Ascending aorta (tissue), 2 donors: Measurements from ENCODE around the gene UMOD. TPM values are rescaled to one million over a fixed set of nuclear protein-coding genes. Genes with fewer than 3 reads are reported as not detected.

ENCODE experiments used
- DNase-seq, 2 donors: peaks; one replicate each; pipeline ENCODE4 v3.0.0-alpha.2; 2019; ENCODE audit warnings: low spot score in 2 of 2
- H3K27ac ChIP-seq, 2 donors: fragments of 200-600 bp; sonication (generic); one replicate each; pipeline ENCODE4 v1.5.1; 2016 to 2017; ENCODE audit warnings: mild to moderate bottlenecking in 1 of 2
- H3K27me3 ChIP-seq: fragments of 200-600 bp; sonication (generic); one replicate; pipeline ENCODE4 v1.5.1; 2017
- H3K36me3 ChIP-seq, 2 donors: fragments of 200-600 bp; sonication (generic); one replicate each; pipeline ENCODE4 v1.5.1; 2016
- H3K4me1 ChIP-seq, 2 donors: fragments of 200-600 bp; sonication (generic); one replicate each; pipeline ENCODE4 v1.5.1; 2016 to 2017; ENCODE audit warnings: mild to moderate bottlenecking in 1 of 2
- H3K4me3 ChIP-seq, 2 donors: fragments of 200-600 bp; sonication (generic); one replicate each; pipeline ENCODE4 v1.5.1; 2016 to 2017; ENCODE audit warnings: mild to moderate bottlenecking in 1 of 2
- H3K9me3 ChIP-seq, 2 donors: fragments of 200-600 bp; sonication (generic); one replicate each; pipeline ENCODE4 v1.5.1; 2016
- intact Hi-C: fragments of 100-400 bp; cut with DNase I; formaldehyde crosslinking; loops from one replicate; pipeline ENCODE4 v1.15.1; 2023
- total RNA-seq: library from RNA; depleted of rRNA; stranded (reverse); fragments of >200 nt; gene quantifications from one replicate; pipeline ENCODE4 v1.1.0, GENCODE V29; 2016
- TF ChIP-seq, protein P1 (sequence below), 3 experiments: fragments of 200-600 bp in 2 of 3; fragments of 450-650 bp in 1 of 3; sonication (generic) in 2 of 3; IDR thresholded peaks; one replicate each; pipeline ENCODE4 v1.5.1; 2016 to 2019; ENCODE audit warnings: antibody characterized with exemption in 3 of 3, mild to moderate bottlenecking in 1 of 3, moderate library complexity in 1 of 3

UMOD gene
- total RNA-seq, 1 donor from 2014 or later, result not detected

DNA sequence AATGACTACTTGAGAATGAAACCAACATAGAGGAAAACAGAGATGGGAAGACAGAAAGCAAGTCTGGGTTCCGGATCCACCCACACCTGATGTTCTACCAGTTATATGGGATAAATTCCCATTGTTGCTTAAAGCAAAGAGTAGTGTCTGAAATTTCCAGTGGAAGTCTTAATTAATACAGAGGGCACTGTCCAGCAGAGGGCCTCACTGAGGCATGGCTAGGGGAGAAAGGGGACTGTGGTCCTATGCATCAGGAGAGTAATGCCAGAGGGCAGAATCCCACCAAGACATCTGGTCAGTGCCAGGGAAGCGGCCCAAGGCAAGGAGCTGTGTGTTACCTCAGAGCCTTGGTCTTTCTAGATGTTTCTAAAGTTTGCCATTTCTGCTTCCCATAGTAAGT lies 7.5 kb upstream of the UMOD start:
- no peaks in the 10 kb centered on the region for H3K9me3 ChIP-seq

DNA sequence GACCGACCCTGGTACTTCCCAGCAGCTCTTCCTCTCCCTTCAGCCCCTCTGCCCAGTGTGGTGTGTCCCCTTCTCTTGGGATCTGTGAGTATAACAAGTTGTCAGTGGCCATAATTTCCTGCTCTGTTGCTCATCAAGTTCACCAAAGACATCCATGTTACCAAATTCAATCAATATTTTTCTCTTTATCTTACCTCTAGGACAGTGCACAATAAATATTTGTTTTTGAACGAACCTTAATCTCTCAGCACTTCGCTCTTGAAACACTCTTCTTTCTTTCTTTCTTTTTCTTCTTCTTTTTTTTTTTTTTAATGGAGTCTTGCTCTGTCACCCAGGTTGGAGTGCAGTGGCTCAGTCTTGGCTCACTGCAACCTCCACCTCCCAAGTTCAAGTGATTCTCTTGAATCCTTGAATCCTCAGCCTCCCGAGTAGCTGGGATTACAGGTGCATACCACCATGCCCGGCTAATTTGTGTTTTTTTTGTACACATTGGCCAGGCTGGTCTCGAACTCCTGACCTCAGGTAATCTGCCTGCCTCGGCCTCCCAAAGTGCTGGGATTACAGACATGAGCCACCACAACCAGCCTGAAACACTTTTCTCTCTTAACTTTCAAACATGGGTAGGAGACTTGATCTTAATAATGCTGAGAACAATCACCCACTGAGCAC lies 2.7 kb upstream of the UMOD start:
- Histone ChIP-seq H3K27me3 (no peaks in the 10 kb centered on the region), H3K4me1 (no peaks in the 10 kb centered on the region), H3K4me3 (no peak overlapping the region), H3K36me3 (no peaks in the 10 kb centered on the region), H3K27ac (no peak overlapping the region), H3K9me3 (no peaks in the 10 kb centered on the region)
- no peak for DNase-seq
- TF ChIP-seq, protein P1, sequence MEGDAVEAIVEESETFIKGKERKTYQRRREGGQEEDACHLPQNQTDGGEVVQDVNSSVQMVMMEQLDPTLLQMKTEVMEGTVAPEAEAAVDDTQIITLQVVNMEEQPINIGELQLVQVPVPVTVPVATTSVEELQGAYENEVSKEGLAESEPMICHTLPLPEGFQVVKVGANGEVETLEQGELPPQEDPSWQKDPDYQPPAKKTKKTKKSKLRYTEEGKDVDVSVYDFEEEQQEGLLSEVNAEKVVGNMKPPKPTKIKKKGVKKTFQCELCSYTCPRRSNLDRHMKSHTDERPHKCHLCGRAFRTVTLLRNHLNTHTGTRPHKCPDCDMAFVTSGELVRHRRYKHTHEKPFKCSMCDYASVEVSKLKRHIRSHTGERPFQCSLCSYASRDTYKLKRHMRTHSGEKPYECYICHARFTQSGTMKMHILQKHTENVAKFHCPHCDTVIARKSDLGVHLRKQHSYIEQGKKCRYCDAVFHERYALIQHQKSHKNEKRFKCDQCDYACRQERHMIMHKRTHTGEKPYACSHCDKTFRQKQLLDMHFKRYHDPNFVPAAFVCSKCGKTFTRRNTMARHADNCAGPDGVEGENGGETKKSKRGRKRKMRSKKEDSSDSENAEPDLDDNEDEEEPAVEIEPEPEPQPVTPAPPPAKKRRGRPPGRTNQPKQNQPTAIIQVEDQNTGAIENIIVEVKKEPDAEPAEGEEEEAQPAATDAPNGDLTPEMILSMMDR (IDR thresholded peaks at IDR 0.05), result no peak
- intact Hi-C loops, result no loop called here

More for the DNA sequence above, 7.5 kb upstream of the UMOD start:
- Histone ChIP-seq H3K4me3 (no peak overlapping the region), H3K36me3 (no peaks in the 10 kb centered on the region), H3K27ac (no peak overlapping the region), H3K27me3 (no peaks in the 10 kb centered on the region), H3K4me1 (no peaks in the 10 kb centered on the region)
- DNase-seq, result no peak
- intact Hi-C loops, result no loop called here
- TF ChIP-seq, protein P1 (IDR thresholded peaks at IDR 0.05), result peak in 1 of 3 experiments; percentile 10

DNA sequence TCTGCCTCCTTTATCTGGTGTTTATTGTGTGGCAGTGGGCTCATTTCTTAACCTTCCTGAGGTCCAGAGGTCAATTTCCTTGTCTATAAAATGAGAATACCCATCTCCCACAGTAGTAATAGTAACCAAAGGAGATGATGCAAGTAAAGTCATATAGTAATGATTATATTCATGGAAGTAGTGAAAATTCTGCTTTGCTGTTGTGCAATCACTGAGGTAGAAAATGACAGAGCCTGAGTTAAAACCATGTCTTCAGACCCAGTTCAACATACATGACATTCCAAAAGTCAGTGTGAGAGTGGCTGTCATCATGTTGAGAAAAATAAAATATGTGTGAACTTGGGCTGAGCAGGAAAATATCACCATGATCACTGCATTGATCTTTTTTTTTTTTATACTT lies 864 bp upstream of the UMOD start:
- intact Hi-C loops, result no loop called here
- no peak overlapping the region for H3K4me3 ChIP-seq
- TF ChIP-seq, protein P1 (IDR thresholded peaks at IDR 0.05), result peak in 1 of 3 experiments; percentile 4
- no peak for DNase-seq
- no peaks in the 10 kb centered on the region for H3K4me1 ChIP-seq
- H3K36me3 ChIP-seq, result no peaks in the 10 kb centered on the region
- H3K27me3 ChIP-seq, result no peaks in the 10 kb centered on the region
- no peak overlapping the region for H3K27ac ChIP-seq
- no peaks in the 10 kb centered on the region for H3K9me3 ChIP-seq

DNA sequence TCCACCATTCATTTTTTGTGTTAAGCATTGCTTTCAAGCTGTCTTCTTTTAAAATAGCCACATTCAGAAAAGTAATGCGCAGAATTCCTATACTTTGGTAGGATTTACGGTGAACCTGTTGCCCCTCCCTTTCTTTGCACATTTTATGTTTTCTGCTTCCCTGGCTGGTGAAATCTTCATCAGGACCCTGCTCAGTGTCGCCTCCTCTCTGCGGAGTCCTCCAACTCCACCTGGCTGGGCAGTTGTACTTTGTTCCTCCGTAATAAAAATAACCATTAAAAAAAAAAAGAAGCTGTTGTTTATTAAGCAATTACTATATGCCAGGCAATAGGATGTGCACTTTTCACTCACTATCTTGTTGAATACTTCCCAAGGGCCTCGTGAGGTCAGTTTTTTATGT lies 2.9 kb downstream of the UMOD start:
- no peaks in the 10 kb centered on the region for H3K27me3 ChIP-seq
- TF ChIP-seq, protein P1 (IDR thresholded peaks at IDR 0.05), result no peak
- H3K4me1 ChIP-seq, result no peaks in the 10 kb centered on the region
- no peaks in the 10 kb centered on the region for H3K36me3 ChIP-seq
- H3K9me3 ChIP-seq, result no peaks in the 10 kb centered on the region
- intact Hi-C loops, result no loop called here
- no peak overlapping the region for H3K4me3 ChIP-seq
- no peak for DNase-seq
- no peak overlapping the region for H3K27ac ChIP-seq

DNA sequence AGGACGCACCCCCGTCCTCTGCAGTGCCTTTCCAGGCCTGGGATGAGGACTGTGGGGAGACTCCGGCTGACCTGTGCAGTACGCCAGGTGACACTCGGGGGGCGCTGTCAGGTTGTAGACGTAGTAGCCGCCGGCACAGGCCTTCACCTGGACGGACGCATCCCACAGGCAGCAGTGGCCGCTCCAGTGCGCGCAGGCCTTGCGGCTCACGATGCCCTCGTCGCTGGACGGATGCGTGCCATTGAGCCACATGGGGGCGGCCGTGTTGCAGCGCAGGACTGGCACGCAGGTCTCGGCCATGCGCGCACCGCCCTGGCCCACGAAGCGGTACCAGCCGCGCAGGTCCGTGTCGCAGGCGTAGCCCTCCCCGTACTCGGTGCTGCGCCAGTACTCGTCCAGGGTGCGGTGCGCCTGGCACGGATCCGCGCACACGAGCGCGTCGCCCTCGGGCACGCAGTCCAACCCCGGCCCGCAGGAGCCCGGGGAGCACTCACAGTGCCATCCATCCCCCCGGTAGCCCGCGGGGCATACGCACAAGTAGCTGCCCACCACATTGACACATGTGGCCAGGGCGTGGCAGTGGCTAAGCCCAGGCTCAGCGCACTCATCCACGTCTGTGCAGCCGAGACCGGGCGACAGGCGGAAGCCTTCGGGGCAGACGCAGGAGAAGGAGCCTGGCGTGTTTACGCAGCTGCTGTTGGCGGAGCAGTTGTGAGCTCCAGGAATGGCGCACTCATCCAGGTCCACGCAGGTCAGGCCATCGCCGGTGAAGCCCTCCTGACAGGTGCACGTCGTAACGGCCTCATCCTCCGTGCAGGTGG lies 3.9 kb downstream of the UMOD start:
- no peak overlapping the region for H3K4me3 ChIP-seq
- no peak overlapping the region for H3K27ac ChIP-seq
- no peaks in the 10 kb centered on the region for H3K36me3 ChIP-seq
- intact Hi-C loops, result no loop called here
- H3K9me3 ChIP-seq, result no peaks in the 10 kb centered on the region
- no peaks in the 10 kb centered on the region for H3K27me3 ChIP-seq
- DNase-seq, result no peak
- TF ChIP-seq, protein P1 (IDR thresholded peaks at IDR 0.05), result peak in 1 of 3 experiments; percentile 21
- H3K4me1 ChIP-seq, result no peaks in the 10 kb centered on the region
